ENCODE results near the gene MRFAP1L1.

The MRFAP1L1 gene

DNA sequence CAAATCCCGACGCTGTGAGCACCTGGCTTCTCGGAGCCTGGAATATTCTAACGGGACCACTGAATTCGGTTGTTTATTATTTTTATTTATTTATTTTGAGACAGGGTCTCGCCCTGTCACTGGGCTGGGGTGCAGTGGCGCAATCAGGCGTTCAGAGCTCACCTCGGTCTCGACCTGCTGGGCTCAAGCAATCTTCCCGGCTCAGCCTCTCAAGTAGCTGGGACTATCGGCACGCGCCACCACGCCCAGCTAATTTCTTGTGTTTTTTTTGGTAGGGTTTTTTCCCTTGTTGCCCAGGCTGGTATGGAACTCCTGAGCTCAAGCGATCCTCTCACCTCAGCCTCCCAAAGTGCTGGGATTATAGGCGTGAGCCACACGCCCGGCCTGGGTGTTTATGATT lies 37.5 kb downstream of the MRFAP1L1 start:
- ATAC-seq, result no peak
- Mint-ChIP-seq H3K4me3 (no peak overlapping the region), H3K27me3 (no peaks in the 10 kb centered on the region), H3K27ac (no peak overlapping the region), H3K4me1 (peaks cover 44% of the 10 kb centered on the region), H3K9me3 (no peaks in the 10 kb centered on the region)
- no peak for DNase-seq

DNA sequence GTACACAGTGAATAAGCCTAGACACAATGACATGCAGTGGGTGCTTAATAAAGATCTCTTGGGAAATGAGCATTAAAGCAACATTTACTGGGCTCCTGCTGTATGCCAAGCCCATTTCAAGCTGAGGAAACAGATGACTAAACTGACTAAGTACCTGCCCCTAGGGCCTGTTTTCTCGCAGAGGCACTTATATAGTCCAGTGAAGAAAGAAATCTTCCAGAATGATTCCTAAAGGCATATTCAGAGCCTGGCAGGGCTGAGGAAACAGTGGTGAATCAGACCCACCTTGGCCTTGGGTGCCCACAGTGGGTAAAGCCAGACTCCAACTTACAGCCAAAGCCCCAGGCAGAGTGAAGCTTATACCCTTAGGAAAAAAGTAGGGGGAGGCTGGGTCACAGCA lies 38.0 kb downstream of the MRFAP1L1 start:
- no peaks in the 10 kb centered on the region for H3K27me3 Mint-ChIP-seq
- H3K27ac Mint-ChIP-seq, result no peak overlapping the region
- peaks cover 39% of the 10 kb centered on the region for H3K4me1 Mint-ChIP-seq
- ATAC-seq, result no peak
- no peak overlapping the region for H3K4me3 Mint-ChIP-seq
- no peak for DNase-seq
- no peaks in the 10 kb centered on the region for H3K9me3 Mint-ChIP-seq

DNA sequence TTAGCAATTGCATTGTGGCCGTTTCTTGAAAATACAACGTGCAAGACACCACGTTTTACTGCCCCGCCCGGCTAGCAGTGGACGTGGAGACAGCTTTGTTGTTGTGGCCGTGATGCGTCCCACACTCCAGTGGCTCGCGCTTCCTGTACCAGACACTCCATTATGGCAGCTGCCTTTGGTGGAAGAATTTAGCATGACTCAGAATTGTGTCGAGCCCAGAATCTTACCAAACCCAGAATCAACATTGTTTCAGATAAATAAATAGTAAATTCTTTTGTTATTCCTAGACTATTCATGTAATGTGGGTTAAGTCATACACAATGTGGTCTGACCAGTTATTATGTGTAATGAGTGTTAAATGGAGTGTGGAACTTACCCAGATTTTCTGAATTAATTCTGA lies 41.3 kb downstream of the MRFAP1L1 start:
- Mint-ChIP-seq H3K4me1 (peaks cover 12% of the 10 kb centered on the region), H3K9me3 (no peaks in the 10 kb centered on the region), H3K27ac (no peak overlapping the region), H3K4me3 (no peak overlapping the region), H3K27me3 (peaks cover 2% of the 10 kb centered on the region)
- ATAC-seq, result no peak
- DNase-seq, result no peak

DNA sequence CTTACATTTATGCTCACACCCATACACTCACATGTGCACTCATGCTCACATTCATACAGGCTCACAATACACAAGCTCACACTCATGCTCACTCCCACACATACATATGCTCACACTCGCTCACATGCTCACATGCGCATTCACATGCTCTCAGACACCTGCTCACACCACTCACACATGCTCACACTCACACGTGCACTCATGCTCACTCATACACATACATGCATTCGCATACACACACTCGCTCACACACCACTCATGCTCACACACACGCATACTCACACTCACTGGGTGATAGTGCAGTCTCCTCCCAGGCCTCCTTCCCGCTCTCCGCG lies 44.4 kb downstream of the MRFAP1L1 start:
- peaks cover 31% of the 10 kb centered on the region for H3K27me3 Mint-ChIP-seq
- DNase-seq (no peak), ATAC-seq (no peak)
- no peaks in the 10 kb centered on the region for H3K9me3 Mint-ChIP-seq
- H3K4me1 Mint-ChIP-seq, result no peaks in the 10 kb centered on the region
- H3K4me3 Mint-ChIP-seq, result no peak overlapping the region
- H3K27ac Mint-ChIP-seq, result no peak overlapping the region

DNA sequence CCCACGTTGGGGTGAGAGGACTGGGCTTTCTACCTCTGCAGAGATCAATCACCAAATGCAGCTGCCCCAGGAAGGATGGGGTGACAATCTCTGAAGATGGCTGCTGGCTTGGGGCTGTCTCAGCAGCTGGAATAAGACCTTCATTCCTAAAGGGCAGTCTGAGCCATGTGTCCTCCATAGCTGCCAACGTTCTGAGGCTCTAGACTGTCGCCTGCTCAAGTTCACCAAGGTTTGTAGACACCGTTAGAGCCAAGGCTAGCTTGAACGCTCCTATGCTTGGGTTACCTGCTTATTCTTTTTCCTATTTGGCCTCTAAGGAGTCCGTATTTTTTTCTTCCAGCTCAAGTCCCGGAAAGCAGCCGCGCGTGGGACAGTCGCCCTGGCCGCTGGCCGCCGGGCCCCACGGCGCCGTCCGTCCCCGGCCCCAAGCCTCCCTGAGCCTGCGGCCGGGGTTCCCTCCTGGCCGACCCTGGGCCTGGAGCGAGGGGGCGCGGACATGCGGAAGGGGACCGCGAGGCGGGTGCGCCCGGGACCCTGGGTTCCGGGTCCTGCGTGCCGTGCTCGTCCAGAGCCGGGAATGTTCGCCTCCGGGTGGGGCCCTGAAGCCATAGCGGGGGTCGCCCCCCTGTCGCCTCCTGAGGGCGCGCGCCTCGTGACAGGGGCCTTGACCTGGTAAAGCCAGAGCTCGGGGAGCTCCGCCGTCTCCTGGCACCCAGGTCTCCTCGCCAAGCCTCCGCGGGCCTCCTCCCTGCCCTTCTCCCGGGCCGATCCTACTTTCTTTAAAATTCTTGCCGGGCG lies 45.9 kb downstream of the MRFAP1L1 start:
- H3K4me1 Mint-ChIP-seq, result peaks cover 12% of the 10 kb centered on the region
- no peaks in the 10 kb centered on the region for H3K9me3 Mint-ChIP-seq
- peak overlapping the region in 1 of 2 donors; percentile 81 for H3K27ac Mint-ChIP-seq
- peak; percentile 31 for ATAC-seq
- H3K4me3 Mint-ChIP-seq, result no peak overlapping the region
- no peak for DNase-seq
- peaks cover 40% of the 10 kb centered on the region for H3K27me3 Mint-ChIP-seq

DNA sequence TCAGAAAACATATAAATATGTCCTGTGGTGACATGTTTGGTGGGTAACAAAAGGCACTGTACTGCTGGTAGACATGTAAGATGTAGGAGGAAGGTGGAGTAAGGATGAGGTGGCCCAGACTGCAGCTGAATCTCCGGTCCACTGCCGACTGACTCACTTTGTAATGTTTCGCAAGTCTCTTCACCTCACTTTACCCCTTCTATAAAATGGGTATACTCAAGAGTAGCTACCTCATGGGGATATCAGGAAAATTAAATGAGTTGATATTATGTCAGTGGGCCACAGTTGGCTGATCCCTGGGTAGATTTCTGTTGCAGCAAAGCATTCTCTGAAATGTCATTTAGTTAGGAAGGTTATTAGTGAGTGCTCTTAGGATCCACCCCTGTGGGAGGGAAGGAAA lies 47.1 kb downstream of the MRFAP1L1 start:
- Mint-ChIP-seq H3K9me3 (no peaks in the 10 kb centered on the region), H3K27ac (no peak overlapping the region), H3K4me3 (no peak overlapping the region), H3K27me3 (peaks cover 40% of the 10 kb centered on the region), H3K4me1 (peaks cover 23% of the 10 kb centered on the region)
- ATAC-seq (no peak), DNase-seq (no peak)

DNA sequence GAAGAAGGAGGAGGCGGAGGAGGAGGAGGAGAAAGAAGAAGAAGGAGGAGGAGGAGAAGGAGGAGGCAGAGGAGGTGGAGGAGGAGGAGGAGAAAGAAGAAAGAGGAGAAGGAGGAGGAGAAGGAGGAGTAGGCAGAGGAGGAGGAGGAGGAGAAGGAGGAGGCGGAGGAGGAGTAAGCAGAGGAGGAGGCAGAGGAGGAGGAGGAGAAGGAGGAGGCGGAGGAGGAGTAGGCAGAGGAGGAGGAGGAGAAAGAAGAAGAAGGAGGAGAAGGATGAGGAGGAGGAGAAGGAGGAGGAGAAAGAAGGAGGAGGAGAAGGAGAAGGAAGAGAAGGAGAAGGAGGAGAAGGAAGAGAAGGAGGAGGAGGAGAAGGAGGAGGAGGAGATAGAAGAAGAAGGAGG lies 49.2 kb downstream of the MRFAP1L1 start:
- H3K9me3 Mint-ChIP-seq, result no peaks in the 10 kb centered on the region
- DNase-seq (no peak), ATAC-seq (no peak)
- H3K4me1 Mint-ChIP-seq, result peaks cover 23% of the 10 kb centered on the region
- H3K27me3 Mint-ChIP-seq, result peaks cover 40% of the 10 kb centered on the region
- H3K4me3 Mint-ChIP-seq, result no peak overlapping the region
- H3K27ac Mint-ChIP-seq, result no peak overlapping the region

DNA sequence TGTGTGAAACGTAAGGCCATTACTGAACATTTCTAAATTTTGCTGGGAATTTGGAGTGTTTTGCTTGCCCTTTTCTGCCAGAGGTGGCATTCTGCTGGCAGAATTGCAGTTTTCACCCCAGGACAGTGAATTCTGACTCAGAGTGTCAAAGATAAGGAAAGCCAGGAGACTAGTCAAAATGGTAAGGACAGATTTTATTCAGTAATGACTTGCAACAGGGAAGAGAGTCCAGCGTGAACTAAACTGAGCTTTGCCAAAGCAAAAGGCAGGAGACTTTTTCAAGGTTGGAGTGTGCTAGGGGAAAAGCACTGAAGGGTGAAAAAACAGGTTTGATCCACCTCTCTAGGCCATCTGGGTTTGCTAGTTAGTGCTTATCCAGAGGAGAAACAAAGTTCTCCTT lies 49.8 kb downstream of the MRFAP1L1 start:
- ATAC-seq (no peak), DNase-seq (no peak)
- Mint-ChIP-seq H3K4me1 (peaks cover 23% of the 10 kb centered on the region), H3K9me3 (no peaks in the 10 kb centered on the region), H3K27me3 (peaks cover 40% of the 10 kb centered on the region), H3K27ac (no peak overlapping the region), H3K4me3 (no peak overlapping the region)

DNA sequence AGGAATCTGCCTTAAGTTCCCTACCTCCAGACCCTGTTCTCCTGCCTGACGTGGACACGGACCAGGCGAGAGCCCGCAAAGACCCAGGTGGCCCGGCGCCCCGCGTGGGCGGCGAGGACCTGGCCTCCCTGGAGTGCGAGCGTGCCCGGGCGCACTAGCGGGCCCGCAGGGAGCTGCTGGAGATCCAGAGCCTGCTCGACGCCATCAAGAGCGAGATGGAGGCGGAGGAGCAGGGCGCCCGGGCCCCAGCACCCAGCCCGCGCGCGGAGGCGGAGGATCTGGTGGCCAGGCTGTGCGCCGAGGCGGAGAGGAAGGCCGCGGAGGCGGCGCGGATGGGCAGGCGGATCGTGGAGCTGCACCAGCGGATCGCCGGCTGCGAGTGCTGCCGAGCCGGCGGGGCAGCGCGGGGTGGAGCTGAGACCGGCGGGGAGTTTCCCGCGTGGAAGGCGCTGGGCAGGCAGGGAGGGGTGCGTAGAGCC lies 51.0 kb downstream of the MRFAP1L1 start:
- Mint-ChIP-seq H3K27ac (no peak overlapping the region), H3K4me1 (peaks cover 23% of the 10 kb centered on the region), H3K4me3 (peak overlapping the region; percentile 75 to 77), H3K9me3 (no peaks in the 10 kb centered on the region), H3K27me3 (peaks cover 40% of the 10 kb centered on the region)
- DNase-seq, result peak; percentile 56 to 60
- peak; percentile 78 for ATAC-seq

DNA sequence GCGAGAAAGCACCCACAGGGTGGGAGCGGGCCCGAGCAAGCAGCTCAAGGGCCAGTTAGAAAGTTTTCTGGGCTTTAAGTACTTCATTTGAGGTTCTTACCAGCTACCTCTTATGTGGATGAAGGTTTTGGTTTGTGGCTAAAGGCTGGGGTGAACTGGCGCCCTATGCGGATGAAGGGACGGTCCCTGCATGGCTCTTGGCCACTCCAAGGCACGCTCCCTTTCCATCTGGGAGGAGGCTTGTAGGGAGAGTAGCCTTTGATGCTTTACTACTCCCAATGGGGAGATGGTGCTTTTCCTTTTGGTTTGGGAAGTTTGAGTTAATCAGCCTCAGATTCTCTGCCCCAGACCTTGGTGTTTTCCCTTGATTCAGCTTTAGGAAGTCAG lies 51.5 kb downstream of the MRFAP1L1 start:
- no peak overlapping the region for H3K27ac Mint-ChIP-seq
- peak overlapping the region; percentile 75 to 77 for H3K4me3 Mint-ChIP-seq
- no peaks in the 10 kb centered on the region for H3K9me3 Mint-ChIP-seq
- peak; percentile 48 for ATAC-seq
- peaks cover 23% of the 10 kb centered on the region for H3K4me1 Mint-ChIP-seq
- DNase-seq, result no peak
- H3K27me3 Mint-ChIP-seq, result peaks cover 36% of the 10 kb centered on the region

Data from stimulated activated naive CD8-positive, alpha-beta T cell treated with anti-CD3 and anti-CD28 coated beads, Interleukin-15, amount 100 ng/mL, for 72 hours (primary cell).